ENCODE measurements around the gene DLGAP3.

Gene DLGAP3

GRCh38 chr1:34898330-34898761, 31.1 kb downstream of the DLGAP3 start:
- Mint-ChIP-seq H3K4me3 (no peak overlapping the region), H3K4me1 (peaks cover 4% of the 10 kb centered on the region), H3K27me3 (ENCODE audit: low read depth) (peaks cover 36% of the 10 kb centered on the region), H3K9me3 (peaks cover 5% of the 10 kb centered on the region), H3K36me3 (ENCODE audit: low read depth) (no peaks in the 10 kb centered on the region), H3K27ac (no peak overlapping the region)
- TF ChIP-seq, protein P1, sequence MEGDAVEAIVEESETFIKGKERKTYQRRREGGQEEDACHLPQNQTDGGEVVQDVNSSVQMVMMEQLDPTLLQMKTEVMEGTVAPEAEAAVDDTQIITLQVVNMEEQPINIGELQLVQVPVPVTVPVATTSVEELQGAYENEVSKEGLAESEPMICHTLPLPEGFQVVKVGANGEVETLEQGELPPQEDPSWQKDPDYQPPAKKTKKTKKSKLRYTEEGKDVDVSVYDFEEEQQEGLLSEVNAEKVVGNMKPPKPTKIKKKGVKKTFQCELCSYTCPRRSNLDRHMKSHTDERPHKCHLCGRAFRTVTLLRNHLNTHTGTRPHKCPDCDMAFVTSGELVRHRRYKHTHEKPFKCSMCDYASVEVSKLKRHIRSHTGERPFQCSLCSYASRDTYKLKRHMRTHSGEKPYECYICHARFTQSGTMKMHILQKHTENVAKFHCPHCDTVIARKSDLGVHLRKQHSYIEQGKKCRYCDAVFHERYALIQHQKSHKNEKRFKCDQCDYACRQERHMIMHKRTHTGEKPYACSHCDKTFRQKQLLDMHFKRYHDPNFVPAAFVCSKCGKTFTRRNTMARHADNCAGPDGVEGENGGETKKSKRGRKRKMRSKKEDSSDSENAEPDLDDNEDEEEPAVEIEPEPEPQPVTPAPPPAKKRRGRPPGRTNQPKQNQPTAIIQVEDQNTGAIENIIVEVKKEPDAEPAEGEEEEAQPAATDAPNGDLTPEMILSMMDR (IDR thresholded peaks at IDR 0.05; ENCODE audit: unreplicated experiment in 3 of 3): no peak

DNA sequence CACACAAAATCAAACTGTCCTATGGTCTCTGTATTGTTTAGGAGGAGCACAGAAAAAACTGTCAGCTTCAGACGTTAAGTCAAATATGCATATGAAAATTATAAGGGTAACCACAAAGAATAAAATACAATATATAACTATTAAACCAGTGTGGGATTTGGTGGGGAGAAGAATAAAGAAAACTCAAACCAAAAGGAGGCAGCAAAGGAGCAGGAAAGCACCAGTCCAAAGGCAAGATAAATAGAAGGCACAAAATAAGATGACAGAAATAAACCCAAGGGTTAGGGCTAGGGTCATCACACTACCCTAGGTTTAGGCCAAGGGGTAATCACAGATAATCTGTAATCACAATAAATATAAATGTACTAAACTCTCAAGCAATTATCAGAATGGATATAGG, 32.8 kb downstream of the DLGAP3 start:
- Mint-ChIP-seq H3K4me3 (no peak overlapping the region), H3K27me3 (ENCODE audit: low read depth) (peaks cover 24% of the 10 kb centered on the region), H3K9me3 (peaks cover 18% of the 10 kb centered on the region), H3K36me3 (ENCODE audit: low read depth) (peaks cover 5% of the 10 kb centered on the region), H3K4me1 (peaks cover 4% of the 10 kb centered on the region), H3K27ac (no peak overlapping the region)
- TF ChIP-seq, protein P1 (IDR thresholded peaks at IDR 0.05; ENCODE audit: unreplicated experiment in 3 of 3): no peak

DNA sequence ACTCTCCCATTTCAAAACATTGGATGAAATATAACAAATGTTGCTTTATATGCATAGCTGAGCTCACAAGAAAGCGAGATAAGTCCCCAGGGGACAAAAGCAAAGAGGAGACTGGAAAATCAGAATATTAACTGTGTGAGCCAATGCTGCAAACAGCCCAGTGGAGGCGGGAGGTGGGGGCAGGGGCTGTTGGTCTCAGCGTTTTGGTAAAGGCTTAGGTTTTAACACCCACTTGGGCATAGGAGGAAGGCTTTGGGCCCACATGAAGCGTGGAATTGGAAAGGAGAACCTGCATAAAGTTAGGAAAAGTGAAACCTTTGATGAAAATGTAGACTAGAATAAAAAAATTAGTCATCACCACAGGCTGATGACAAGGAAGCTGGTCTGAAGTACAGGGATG, 39.7 kb downstream of the DLGAP3 start:
- peaks cover 23% of the 10 kb centered on the region for H3K9me3 Mint-ChIP-seq
- peaks cover 6% of the 10 kb centered on the region for H3K4me1 Mint-ChIP-seq
- no peak overlapping the region for H3K4me3 Mint-ChIP-seq
- peaks cover 44% of the 10 kb centered on the region for H3K27me3 Mint-ChIP-seq (ENCODE audit: low read depth)
- peak overlapping the region; percentile 36 to 67 (median 53) for H3K27ac Mint-ChIP-seq
- TF ChIP-seq, protein P1 (IDR thresholded peaks at IDR 0.05; ENCODE audit: unreplicated experiment in 3 of 3): no peak
- peaks cover 5% of the 10 kb centered on the region for H3K36me3 Mint-ChIP-seq (ENCODE audit: low read depth)

- no peak overlapping the region for H3K27ac Mint-ChIP-seq
- H3K36me3 Mint-ChIP-seq (ENCODE audit: low read depth): peaks cover 5% of the 10 kb centered on the region
- H3K4me1 Mint-ChIP-seq: peaks cover 6% of the 10 kb centered on the region
- peaks cover 15% of the 10 kb centered on the region for H3K9me3 Mint-ChIP-seq
- TF ChIP-seq, protein P1 (IDR thresholded peaks at IDR 0.05; ENCODE audit: unreplicated experiment in 3 of 3): no peak
- H3K4me3 Mint-ChIP-seq: no peak overlapping the region
- H3K27me3 Mint-ChIP-seq (ENCODE audit: low read depth): peaks cover 66% of the 10 kb centered on the region
Measured at GRCh38 chr1:34887593-34887992, 41.9 kb downstream of the DLGAP3 start.

- TF ChIP-seq, protein P1 (IDR thresholded peaks at IDR 0.05; ENCODE audit: unreplicated experiment in 3 of 3): no peak
- Mint-ChIP-seq H3K27me3 (ENCODE audit: low read depth) (peaks cover 77% of the 10 kb centered on the region), H3K4me1 (peaks cover 6% of the 10 kb centered on the region), H3K9me3 (peaks cover 5% of the 10 kb centered on the region), H3K27ac (no peak overlapping the region), H3K4me3 (peak overlapping the region in 2 of 3 experiments; percentile 42 to 56), H3K36me3 (ENCODE audit: low read depth) (no peaks in the 10 kb centered on the region)
Measured at GRCh38 chr1:34885405-34886247, 43.8 kb downstream of the DLGAP3 start.

- Mint-ChIP-seq H3K4me1 (peaks cover 6% of the 10 kb centered on the region), H3K27me3 (ENCODE audit: low read depth) (peaks cover 83% of the 10 kb centered on the region), H3K4me3 (peak overlapping the region; percentile 38 to 69 (median 68)), H3K9me3 (peaks cover 5% of the 10 kb centered on the region), H3K27ac (no peak overlapping the region), H3K36me3 (ENCODE audit: low read depth) (no peaks in the 10 kb centered on the region)
- TF ChIP-seq, protein P1 (IDR thresholded peaks at IDR 0.05; ENCODE audit: unreplicated experiment in 3 of 3): no peak
Measured at GRCh38 chr1:34884961-34885360, 44.5 kb downstream of the DLGAP3 start.

All from nephron (organoid).